Mammary epithelial cell (primary cell): Measurements from ENCODE around the gene TYW3.

ENCODE experiments used
- EZH2 ChIP-seq: IDR thresholded peaks from 2 replicates; pipeline ENCODE4 v1.6.1; 2012; ENCODE audit warnings: low read length, inconsistent platforms, borderline replicate concordance
- TF ChIP-seq, protein P1 (sequence below), 2 donors: IDR thresholded peaks in 1 of 2; conservative IDR thresholded peaks in 1 of 2; 2 replicates each; pipeline ENCODE4 v1.5.1; 2011 to 2012; ENCODE audit warnings: inconsistent platforms in 2 of 2, low read length in 2 of 2, mild to moderate bottlenecking in 2 of 2, control low read depth in 1 of 2, low read depth in 1 of 2; ENCODE audit not compliant: insufficient read depth in 1 of 2; ENCODE audit errors: extremely low read depth in 1 of 2

GRCh38 chr1:74753104-74753503 is 20.2 kb downstream of the TYW3 start:
- TF ChIP-seq, protein P1, sequence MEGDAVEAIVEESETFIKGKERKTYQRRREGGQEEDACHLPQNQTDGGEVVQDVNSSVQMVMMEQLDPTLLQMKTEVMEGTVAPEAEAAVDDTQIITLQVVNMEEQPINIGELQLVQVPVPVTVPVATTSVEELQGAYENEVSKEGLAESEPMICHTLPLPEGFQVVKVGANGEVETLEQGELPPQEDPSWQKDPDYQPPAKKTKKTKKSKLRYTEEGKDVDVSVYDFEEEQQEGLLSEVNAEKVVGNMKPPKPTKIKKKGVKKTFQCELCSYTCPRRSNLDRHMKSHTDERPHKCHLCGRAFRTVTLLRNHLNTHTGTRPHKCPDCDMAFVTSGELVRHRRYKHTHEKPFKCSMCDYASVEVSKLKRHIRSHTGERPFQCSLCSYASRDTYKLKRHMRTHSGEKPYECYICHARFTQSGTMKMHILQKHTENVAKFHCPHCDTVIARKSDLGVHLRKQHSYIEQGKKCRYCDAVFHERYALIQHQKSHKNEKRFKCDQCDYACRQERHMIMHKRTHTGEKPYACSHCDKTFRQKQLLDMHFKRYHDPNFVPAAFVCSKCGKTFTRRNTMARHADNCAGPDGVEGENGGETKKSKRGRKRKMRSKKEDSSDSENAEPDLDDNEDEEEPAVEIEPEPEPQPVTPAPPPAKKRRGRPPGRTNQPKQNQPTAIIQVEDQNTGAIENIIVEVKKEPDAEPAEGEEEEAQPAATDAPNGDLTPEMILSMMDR (conservative IDR thresholded peaks at IDR 0.05 in 1 of 2, IDR thresholded peaks at IDR 0.05 in 1 of 2; ENCODE audit: extremely low read depth in 1 of 2, insufficient read depth in 1 of 2, low read depth in 1 of 2, low read length in 2 of 2), result no peak
- no peak for TF ChIP-seq EZH2
